ENCODE measurements around the gene SCRT2.

The SCRT2 gene

GRCh38 chr20:692044-692443 is 16.4 kb upstream of the SCRT2 start:
- TF ChIP-seq CTCF (conservative IDR thresholded peaks at IDR 0.05; ENCODE audit: low read depth, low read length), result no peak
- no peak overlapping the region for H3K4me3 ChIP-seq (ENCODE audit: low read length)
- DNase-seq (ENCODE audit: low read depth), result no peak

GRCh38 chr20:689947-690346 is 14.3 kb upstream of the SCRT2 start:
- no peak for DNase-seq (ENCODE audit: low read depth)
- TF ChIP-seq CTCF (conservative IDR thresholded peaks at IDR 0.05; ENCODE audit: low read depth, low read length), result no peak
- no peak overlapping the region for H3K4me3 ChIP-seq (ENCODE audit: low read length)

- DNase-seq (ENCODE audit: low read depth), result no peak
- no peak overlapping the region for H3K4me3 ChIP-seq (ENCODE audit: low read length)
- TF ChIP-seq CTCF (conservative IDR thresholded peaks at IDR 0.05; ENCODE audit: low read depth, low read length), result no peak
These were observed 13.7 kb upstream of the SCRT2 start for GRCh38 chr20:689348-689747.

GRCh38 chr20:688809-689212 is 13.2 kb upstream of the SCRT2 start:
- no peak for DNase-seq (ENCODE audit: low read depth)
- no peak overlapping the region for H3K4me3 ChIP-seq (ENCODE audit: low read length)
- TF ChIP-seq CTCF (conservative IDR thresholded peaks at IDR 0.05; ENCODE audit: low read depth, low read length), result no peak

GRCh38 chr20:687468-688203 is 12.0 kb upstream of the SCRT2 start:
- no peak for DNase-seq (ENCODE audit: low read depth)
- no peak overlapping the region for H3K4me3 ChIP-seq (ENCODE audit: low read length)
- no peak for TF ChIP-seq CTCF (conservative IDR thresholded peaks at IDR 0.05; ENCODE audit: low read depth, low read length)

- H3K4me3 ChIP-seq (ENCODE audit: low read length), result no peak overlapping the region
- no peak for DNase-seq (ENCODE audit: low read depth)
- no peak for TF ChIP-seq CTCF (conservative IDR thresholded peaks at IDR 0.05; ENCODE audit: low read depth, low read length)
These were observed 9.2 kb upstream of the SCRT2 start for GRCh38 chr20:684676-685319.

- TF ChIP-seq CTCF (conservative IDR thresholded peaks at IDR 0.05; ENCODE audit: low read depth, low read length), result no peak
- no peak overlapping the region for H3K4me3 ChIP-seq (ENCODE audit: low read length)
- no peak for DNase-seq (ENCODE audit: low read depth)
These were observed 6.5 kb upstream of the SCRT2 start for GRCh38 chr20:682123-682522.
